Fibroblast of lung (primary cell): ENCODE measurements around the gene BPIFB3.

Experiments used
- CTCF ChIP-seq, 2 donors: IDR thresholded peaks in 1 of 2; conservative IDR thresholded peaks in 1 of 2; 1 replicate in 1 of 2; 2 replicates in 1 of 2; pipeline ENCODE4 v1.5.1; 2011 to 2012; ENCODE audit warnings: low read length in 2 of 2, control low read depth in 1 of 2, inconsistent platforms in 1 of 2, low read depth in 1 of 2, mild to moderate bottlenecking in 1 of 2
- EZH2 ChIP-seq: IDR thresholded peaks from 2 replicates; pipeline ENCODE4 v1.5.1; 2012; ENCODE audit warnings: low read length, control low read depth, mild to moderate bottlenecking; ENCODE audit errors: missing control alignments

GRCh38 chr20:33006776-33007375 is 46.8 kb upstream of the BPIFB3 start:
- TF ChIP-seq EZH2 (no peak), CTCF (conservative IDR thresholded peaks at IDR 0.05 in 1 of 2, IDR thresholded peaks at IDR 0.05 in 1 of 2; ENCODE audit: low read depth in 1 of 2, low read length in 2 of 2) (no peak)
